WI38 (cell line): ENCODE measurements around the gene HDAC4.

ENCODE experiments used
- H3K4me3 ChIP-seq: 2 replicates; pipeline ENCODE4 v1.5.1; 2011; ENCODE audit warnings: low read depth, mild to moderate bottlenecking, control low read depth, low read length
- CTCF ChIP-seq: IDR thresholded peaks from 2 replicates; pipeline ENCODE4 v1.5.1; 2012; ENCODE audit warnings: low read depth, mild to moderate bottlenecking, control low read depth, low read length

HDAC4 gene

GRCh38 chr2:239252801-239253200 is 148.0 kb downstream of the HDAC4 start:
- TF ChIP-seq CTCF: no peak
- H3K4me3 ChIP-seq: no peak overlapping the region

GRCh38 chr2:239252393-239252792 is 148.4 kb downstream of the HDAC4 start:
- no peak overlapping the region for H3K4me3 ChIP-seq
- TF ChIP-seq CTCF: no peak

GRCh38 chr2:239251971-239252370 is 148.8 kb downstream of the HDAC4 start:
- no peak for TF ChIP-seq CTCF
- no peak overlapping the region for H3K4me3 ChIP-seq

- TF ChIP-seq CTCF: no peak
- H3K4me3 ChIP-seq: no peak overlapping the region
Observed at GRCh38 chr2:239250216-239251081, 150.4 kb downstream of the HDAC4 start.

GRCh38 chr2:239249776-239250175 is 151.0 kb downstream of the HDAC4 start:
- H3K4me3 ChIP-seq: 0 out of 2 replicates have a peak overlapping the region, but pooled peaks have one; percentile 1
- no peak for TF ChIP-seq CTCF

- TF ChIP-seq CTCF: no peak
- no peak overlapping the region for H3K4me3 ChIP-seq
Observed at GRCh38 chr2:239249048-239249447, 151.8 kb downstream of the HDAC4 start.

GRCh38 chr2:239247401-239248245 is 153.2 kb downstream of the HDAC4 start:
- no peak overlapping the region for H3K4me3 ChIP-seq
- no peak for TF ChIP-seq CTCF
